Muscle layer of duodenum (tissue), 2 donors: Measurements from ENCODE around the gene LCA5L.

Experiments used
- H3K27ac ChIP-seq: one replicate; pipeline ENCODE4 v1.7.0; 2013; ENCODE audit warnings: mild to moderate bottlenecking, low read length
- H3K27me3 ChIP-seq: one replicate; pipeline ENCODE4 v1.7.0; 2013; ENCODE audit warnings: low read depth, mild to moderate bottlenecking, control low read depth, low read length
- H3K36me3 ChIP-seq, 2 donors: one replicate each; pipeline ENCODE4 v1.7.0; 2013; ENCODE audit warnings: low read length in 2 of 2, control low read depth in 1 of 2, mild to moderate bottlenecking in 1 of 2; ENCODE audit not compliant: insufficient read depth in 2 of 2, control insufficient read depth in 1 of 2
- H3K4me1 ChIP-seq, 2 donors: one replicate each; pipeline ENCODE4 v1.7.0; 2013; ENCODE audit warnings: low read length in 2 of 2, mild to moderate bottlenecking in 2 of 2, control low read depth in 1 of 2, moderate library complexity in 1 of 2; ENCODE audit not compliant: insufficient read depth in 2 of 2, control insufficient read depth in 1 of 2
- H3K4me3 ChIP-seq, 2 donors: one replicate each; pipeline ENCODE4 v1.7.0; 2013; ENCODE audit warnings: low read length in 2 of 2, low read depth in 1 of 2, mild to moderate bottlenecking in 1 of 2
- H3K9me3 ChIP-seq, 2 donors: one replicate each; pipeline ENCODE4 v1.7.0; 2013; ENCODE audit warnings: low read length in 2 of 2, control low read depth in 1 of 2, mild to moderate bottlenecking in 1 of 2; ENCODE audit not compliant: control insufficient read depth in 1 of 2
- donor health status: healthy.

Gene LCA5L

GRCh38 chr21:39406065-39406464, 39.5 kb downstream of the LCA5L start:
- peaks cover 12 to 24% of the 10 kb centered on the region in 2 donors for H3K36me3 ChIP-seq
- H3K27ac ChIP-seq = no peak overlapping the region
- H3K9me3 ChIP-seq = peaks cover 0 to 6% of the 10 kb centered on the region in 2 donors
- H3K27me3 ChIP-seq = no peaks in the 10 kb centered on the region
- H3K4me1 ChIP-seq = no peaks in the 10 kb centered on the region
- no peak overlapping the region for H3K4me3 ChIP-seq

DNA sequence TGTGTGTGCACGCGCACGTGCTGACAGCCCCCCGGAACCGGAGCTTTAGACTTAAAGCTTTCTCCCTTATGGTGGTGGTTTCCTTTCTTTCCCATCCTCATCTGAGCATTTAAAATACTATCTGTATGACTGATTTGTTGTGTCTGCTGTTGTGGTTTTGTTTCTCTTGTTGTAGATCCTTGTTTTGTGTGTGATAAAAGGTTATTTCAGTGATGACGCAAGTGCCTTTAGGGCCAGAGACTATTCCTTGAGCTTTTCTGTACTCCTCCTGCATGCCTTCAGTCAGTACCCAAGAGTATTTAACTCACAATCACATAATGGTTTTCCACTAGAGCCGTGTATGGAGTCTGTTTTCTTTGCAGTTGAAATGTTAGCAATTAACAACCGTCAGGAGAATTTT, 45.4 kb downstream of the LCA5L start:
- no peak overlapping the region for H3K27ac ChIP-seq
- H3K36me3 ChIP-seq = peaks cover under 1 to 20% of the 10 kb centered on the region in 2 donors
- no peaks in the 10 kb centered on the region for H3K9me3 ChIP-seq
- H3K4me1 ChIP-seq = no peaks in the 10 kb centered on the region
- no peak overlapping the region for H3K4me3 ChIP-seq
- no peaks in the 10 kb centered on the region for H3K27me3 ChIP-seq

GRCh38 chr21:39397646-39398385, 47.8 kb downstream of the LCA5L start:
- Histone ChIP-seq H3K27ac (no peak overlapping the region), H3K27me3 (no peaks in the 10 kb centered on the region), H3K9me3 (no peaks in the 10 kb centered on the region), H3K4me3 (no peak overlapping the region), H3K4me1 (no peaks in the 10 kb centered on the region), H3K36me3 (peaks cover 11 to 39% of the 10 kb centered on the region in 2 donors)

DNA sequence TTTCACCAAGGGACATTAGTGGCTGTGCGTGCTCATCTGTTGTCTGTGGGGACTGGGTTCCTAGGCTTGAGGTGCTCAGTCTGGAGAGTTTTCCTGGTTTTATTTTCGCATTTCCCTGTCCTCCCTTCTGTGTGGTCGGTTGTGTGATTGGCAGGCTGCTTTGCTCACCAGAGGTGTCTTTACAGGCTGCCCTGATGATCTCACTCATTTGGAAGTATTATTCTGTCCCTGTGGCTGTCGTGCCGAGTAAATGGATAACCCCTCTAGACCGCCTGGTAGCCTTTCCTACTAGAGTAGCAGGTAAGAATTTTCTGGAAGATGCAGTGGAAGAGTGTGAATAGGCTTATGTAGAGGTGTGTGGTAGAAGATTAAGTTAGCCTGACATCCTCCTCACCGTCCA, 52.6 kb downstream of the LCA5L start:
- Histone ChIP-seq H3K36me3 (peaks cover 27 to 49% of the 10 kb centered on the region in 2 donors), H3K4me3 (no peak overlapping the region), H3K27ac (no peak overlapping the region), H3K4me1 (peaks cover 0 to 5% of the 10 kb centered on the region in 2 donors), H3K9me3 (no peaks in the 10 kb centered on the region), H3K27me3 (no peaks in the 10 kb centered on the region)

- peaks cover 27 to 32% of the 10 kb centered on the region in 2 donors for H3K36me3 ChIP-seq
- no peak overlapping the region for H3K27ac ChIP-seq
- no peaks in the 10 kb centered on the region for H3K27me3 ChIP-seq
- H3K4me3 ChIP-seq = no peak overlapping the region
- H3K9me3 ChIP-seq = no peaks in the 10 kb centered on the region
- peaks cover 3 to 21% of the 10 kb centered on the region in 2 donors for H3K4me1 ChIP-seq
These were observed 55.3 kb downstream of the LCA5L start for GRCh38 chr21:39390212-39390765.

GRCh38 chr21:39388811-39389155, 56.8 kb downstream of the LCA5L start:
- Histone ChIP-seq H3K27me3 (no peaks in the 10 kb centered on the region), H3K36me3 (peaks cover 23% of the 10 kb centered on the region in 2 donors), H3K9me3 (no peaks in the 10 kb centered on the region), H3K4me1 (peaks cover 3 to 21% of the 10 kb centered on the region in 2 donors), H3K4me3 (peak overlapping the region in 1 of 2 donors; percentile 69), H3K27ac (no peak overlapping the region)

- H3K9me3 ChIP-seq = no peaks in the 10 kb centered on the region
- no peaks in the 10 kb centered on the region for H3K27me3 ChIP-seq
- peak overlapping the region; percentile 63 for H3K27ac ChIP-seq
- H3K36me3 ChIP-seq = peaks cover 17 to 20% of the 10 kb centered on the region in 2 donors
- H3K4me3 ChIP-seq = peak overlapping the region; percentile 69 to 74
- H3K4me1 ChIP-seq = peaks cover 3 to 21% of the 10 kb centered on the region in 2 donors
These were observed 57.4 kb downstream of the LCA5L start for GRCh38 chr21:39388038-39388810.

GRCh38 chr21:39387461-39388037, 58.0 kb downstream of the LCA5L start:
- Histone ChIP-seq H3K27me3 (no peaks in the 10 kb centered on the region), H3K9me3 (no peaks in the 10 kb centered on the region), H3K27ac (peak overlapping the region; percentile 63), H3K4me3 (peak overlapping the region; percentile 69 to 74), H3K36me3 (peaks cover 10 to 13% of the 10 kb centered on the region in 2 donors), H3K4me1 (peaks cover 3 to 21% of the 10 kb centered on the region in 2 donors)

DNA sequence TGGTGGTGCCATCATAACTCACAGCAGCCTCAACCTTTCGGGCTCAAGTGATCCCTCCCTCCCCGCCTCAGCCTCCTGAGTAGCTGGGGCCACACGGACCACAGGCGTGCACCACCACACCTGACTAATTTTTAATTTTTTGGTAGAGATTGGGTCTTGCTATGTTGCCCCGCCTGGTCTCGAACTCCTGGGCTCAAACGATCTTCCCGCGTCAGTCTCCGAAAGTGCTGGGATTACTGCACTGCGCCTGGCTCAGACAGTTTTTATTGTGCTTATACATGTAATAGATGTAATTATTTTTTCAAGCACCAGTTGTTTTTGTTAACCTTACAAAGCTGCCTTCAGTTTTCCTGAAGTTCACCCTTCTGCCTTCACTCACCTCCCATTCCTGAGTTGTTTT, 58.7 kb downstream of the LCA5L start:
- H3K27me3 ChIP-seq = no peaks in the 10 kb centered on the region
- peaks cover 3 to 21% of the 10 kb centered on the region in 2 donors for H3K4me1 ChIP-seq
- H3K9me3 ChIP-seq = no peaks in the 10 kb centered on the region
- peak overlapping the region; percentile 69 to 74 for H3K4me3 ChIP-seq
- H3K36me3 ChIP-seq = peaks cover 4 to 7% of the 10 kb centered on the region in 2 donors
- no peak overlapping the region for H3K27ac ChIP-seq

GRCh38 chr21:39386194-39386593, 59.4 kb downstream of the LCA5L start:
- no peaks in the 10 kb centered on the region for H3K9me3 ChIP-seq
- H3K4me3 ChIP-seq = peak overlapping the region; percentile 38 to 55
- no peaks in the 10 kb centered on the region for H3K27me3 ChIP-seq
- H3K4me1 ChIP-seq = peaks cover 3 to 24% of the 10 kb centered on the region in 2 donors
- H3K27ac ChIP-seq = peak overlapping the region; percentile 30
- H3K36me3 ChIP-seq = peaks cover 0 to 4% of the 10 kb centered on the region in 2 donors
